Trophoblast cell (in vitro differentiated cells and primary cell): Measurements from ENCODE around the gene OR2F1.
A peak's percentile ranks its signal among the peaks of the same experiment; 100 is the strongest.

ENCODE experiments used
- DNase-seq, 2 donors: peaks; one replicate each; pipeline ENCODE4 v3.0.0-alpha.2; 2016
- H2AFZ ChIP-seq: 2 replicates; pipeline ENCODE4 v1.6.1; 2013; ENCODE audit warnings: low read length, moderate library complexity, mild to moderate bottlenecking; ENCODE audit not compliant: insufficient read depth, poor library complexity
- H2AK5ac ChIP-seq: 2 replicates; pipeline ENCODE4 v1.6.1; 2013; ENCODE audit warnings: mild to moderate bottlenecking, low read length
- H2BK120ac ChIP-seq: 2 replicates; pipeline ENCODE4 v1.6.1; 2013; ENCODE audit warnings: low read length, mild to moderate bottlenecking, moderate library complexity; ENCODE audit not compliant: insufficient read depth, poor library complexity
- H2BK12ac ChIP-seq: 2 replicates; pipeline ENCODE4 v1.6.1; 2013; ENCODE audit warnings: mild to moderate bottlenecking, low read length, moderate library complexity
- H2BK5ac ChIP-seq: 2 replicates; pipeline ENCODE4 v1.6.1; 2013; ENCODE audit warnings: low read length, low read depth, moderate library complexity, mild to moderate bottlenecking; ENCODE audit not compliant: poor library complexity
- H3K14ac ChIP-seq: 2 replicates; pipeline ENCODE4 v1.6.1; 2013; ENCODE audit warnings: mild to moderate bottlenecking, low read length
- H3K18ac ChIP-seq: 2 replicates; pipeline ENCODE4 v1.6.1; 2013; ENCODE audit warnings: mild to moderate bottlenecking, low read length
- H3K23ac ChIP-seq: 2 replicates; pipeline ENCODE4 v1.6.1; 2013; ENCODE audit warnings: low read length
- H3K27ac ChIP-seq: 2 replicates; pipeline ENCODE4 v1.5.1; 2013; ENCODE audit warnings: low read depth, mild to moderate bottlenecking, inconsistent platforms, low read length, moderate library complexity
- H3K27me3 ChIP-seq: 2 replicates; pipeline ENCODE4 v1.6.1; 2013; ENCODE audit warnings: inconsistent platforms, mild to moderate bottlenecking, low read length, moderate library complexity; ENCODE audit not compliant: insufficient read depth
- H3K36me3 ChIP-seq, 2 experiments: 1 replicate in 1 of 2; 2 replicates in 1 of 2; pipeline ENCODE4 v1.6.1; 2013; ENCODE audit warnings: low read length in 2 of 2, mild to moderate bottlenecking in 2 of 2, moderate library complexity in 1 of 2; ENCODE audit not compliant: insufficient read depth in 2 of 2, control insufficient read depth in 1 of 2
- H3K4ac ChIP-seq: 2 replicates; pipeline ENCODE4 v1.6.1; 2013; ENCODE audit warnings: low read depth, mild to moderate bottlenecking, low read length, moderate library complexity
- H3K4me1 ChIP-seq, 2 experiments: 1 replicate in 1 of 2; 2 replicates in 1 of 2; pipeline ENCODE4 v1.6.1; 2013; ENCODE audit warnings: low read length in 2 of 2, mild to moderate bottlenecking in 2 of 2, moderate library complexity in 1 of 2; ENCODE audit not compliant: insufficient read depth in 2 of 2, control insufficient read depth in 1 of 2
- H3K4me2 ChIP-seq: 2 replicates; pipeline ENCODE4 v1.6.1; 2013; ENCODE audit warnings: inconsistent platforms, mild to moderate bottlenecking, low read length, moderate library complexity
- H3K4me3 ChIP-seq: 2 replicates; pipeline ENCODE4 v1.5.1; 2013; ENCODE audit warnings: mild to moderate bottlenecking, low read depth, low read length, inconsistent platforms
- H3K79me1 ChIP-seq: one replicate; pipeline ENCODE4 v1.6.1; 2013; ENCODE audit warnings: low read length
- H3K79me2 ChIP-seq: 2 replicates; pipeline ENCODE4 v1.6.1; 2013; ENCODE audit warnings: low read length, mild to moderate bottlenecking; ENCODE audit not compliant: control insufficient read depth, insufficient read depth, poor library complexity
- H3K9ac ChIP-seq: 2 replicates; pipeline ENCODE4 v1.6.1; 2013; ENCODE audit warnings: mild to moderate bottlenecking, low read length
- H3K9me3 ChIP-seq: 2 replicates; pipeline ENCODE4 v1.6.1; 2013; ENCODE audit warnings: low read depth, mild to moderate bottlenecking, control low read depth, inconsistent platforms, low read length; ENCODE audit not compliant: insufficient read depth
- H4K12ac ChIP-seq: 2 replicates; pipeline ENCODE4 v1.6.1; 2013; ENCODE audit warnings: low read depth, mild to moderate bottlenecking, low read length, moderate library complexity
- H4K8ac ChIP-seq: 2 replicates; pipeline ENCODE4 v1.6.1; 2013; ENCODE audit warnings: low read depth, mild to moderate bottlenecking, low read length, moderate library complexity
- H4K91ac ChIP-seq: one replicate; pipeline ENCODE4 v1.6.1; 2013; ENCODE audit warnings: low read depth, mild to moderate bottlenecking, low read length, moderate library complexity
- WGBS: extraction: QIAGEN DNeasy Blood & Tissue Kit; methylation state at CpG from one replicate; pipeline ENCODE4 v1.1.7; 2013; ENCODE audit warnings: missing lambda C conversion rate; ENCODE audit not compliant: insufficient read length, insufficient coverage; ENCODE audit errors: extremely low coverage; 5-methylcytosine and 5-hydroxymethylcytosine counted together

OR2F1 gene

GRCh38 chr7:143973870-143974416, 19.3 kb downstream of the OR2F1 start:
- Histone ChIP-seq H2AFZ (no peak overlapping the region), H4K12ac (no peak overlapping the region), H3K23ac (no peak overlapping the region), H3K9ac (no peak overlapping the region), H3K4me3 (no peak overlapping the region), H2BK120ac (no peak overlapping the region), H3K36me3 (no peaks in the 10 kb centered on the region), H3K4me2 (no peak overlapping the region), H3K9me3 (no peaks in the 10 kb centered on the region), H3K27me3 (no peaks in the 10 kb centered on the region), H4K8ac (no peak overlapping the region), H2BK5ac (no peak overlapping the region), H3K27ac (no peak overlapping the region), H2AK5ac (no peak overlapping the region), H3K79me1 (no peaks in the 10 kb centered on the region), H3K18ac (no peak overlapping the region), H3K79me2 (no peaks in the 10 kb centered on the region), H2BK12ac (no peak overlapping the region), H3K4me1 (peaks cover 0 to 3% of the 10 kb centered on the region in 2 experiments), H4K91ac (no peak overlapping the region), H3K4ac (no peak overlapping the region), H3K14ac (no peak overlapping the region)
- DNase-seq: no peak
- WGBS: no CpG with 5 or more reads among the region's 4 CpGs

GRCh38 chr7:143974459-143974858, 19.8 kb downstream of the OR2F1 start:
- Histone ChIP-seq H3K79me1 (no peaks in the 10 kb centered on the region), H3K4me1 (peaks cover 0 to 3% of the 10 kb centered on the region in 2 experiments), H3K14ac (no peak overlapping the region), H3K27me3 (no peaks in the 10 kb centered on the region), H4K8ac (no peak overlapping the region), H2BK120ac (no peak overlapping the region), H3K4me2 (no peak overlapping the region), H3K4ac (no peak overlapping the region), H2AK5ac (no peak overlapping the region), H3K9ac (no peak overlapping the region), H2AFZ (no peak overlapping the region), H4K12ac (no peak overlapping the region), H4K91ac (no peak overlapping the region), H3K79me2 (no peaks in the 10 kb centered on the region), H3K23ac (no peak overlapping the region), H3K27ac (no peak overlapping the region), H2BK12ac (no peak overlapping the region), H3K4me3 (no peak overlapping the region), H2BK5ac (no peak overlapping the region), H3K9me3 (no peaks in the 10 kb centered on the region), H3K36me3 (no peaks in the 10 kb centered on the region), H3K18ac (no peak overlapping the region)
- peak in 1 of 2 donors; percentile 37 for DNase-seq
- WGBS: no CpG with 5 or more reads among the region's 4 CpGs

- no peak overlapping the region for H2BK120ac ChIP-seq
- H3K4ac ChIP-seq: no peak overlapping the region
- no peak overlapping the region for H2BK12ac ChIP-seq
- no peak overlapping the region for H2BK5ac ChIP-seq
- no peak overlapping the region for H2AFZ ChIP-seq
- no peaks in the 10 kb centered on the region for H3K79me1 ChIP-seq
- H3K27ac ChIP-seq: no peak overlapping the region
- H3K4me1 ChIP-seq: peaks cover 0 to 3% of the 10 kb centered on the region in 2 experiments
- H3K9me3 ChIP-seq: no peaks in the 10 kb centered on the region
- no peak overlapping the region for H3K23ac ChIP-seq
- H3K9ac ChIP-seq: no peak overlapping the region
- no peaks in the 10 kb centered on the region for H3K27me3 ChIP-seq
- H4K91ac ChIP-seq: no peak overlapping the region
- no peak overlapping the region for H3K4me3 ChIP-seq
- H4K12ac ChIP-seq: no peak overlapping the region
- H3K18ac ChIP-seq: no peak overlapping the region
- no peaks in the 10 kb centered on the region for H3K79me2 ChIP-seq
- no peak overlapping the region for H3K4me2 ChIP-seq
- H3K14ac ChIP-seq: no peak overlapping the region
- H4K8ac ChIP-seq: no peak overlapping the region
- no peak for DNase-seq
- no CpG with 5 or more reads among the region's 1 CpG for WGBS
- H2AK5ac ChIP-seq: no peak overlapping the region
- H3K36me3 ChIP-seq: no peaks in the 10 kb centered on the region
Observed at GRCh38 chr7:143975617-143976016, 21.0 kb downstream of the OR2F1 start.

GRCh38 chr7:143978585-143978984, 23.9 kb downstream of the OR2F1 start:
- Histone ChIP-seq H3K4me1 (peaks cover 0 to 3% of the 10 kb centered on the region in 2 experiments), H3K9ac (no peak overlapping the region), H4K12ac (no peak overlapping the region), H3K14ac (no peak overlapping the region), H3K23ac (no peak overlapping the region), H3K4ac (no peak overlapping the region), H3K18ac (no peak overlapping the region), H3K79me1 (no peaks in the 10 kb centered on the region), H3K36me3 (no peaks in the 10 kb centered on the region), H3K4me2 (no peak overlapping the region), H2BK12ac (no peak overlapping the region), H4K91ac (no peak overlapping the region), H3K4me3 (no peak overlapping the region), H2AK5ac (no peak overlapping the region), H2AFZ (no peak overlapping the region), H2BK5ac (no peak overlapping the region), H2BK120ac (no peak overlapping the region), H3K27me3 (no peaks in the 10 kb centered on the region), H3K27ac (no peak overlapping the region), H3K79me2 (no peaks in the 10 kb centered on the region), H3K9me3 (no peaks in the 10 kb centered on the region), H4K8ac (no peak overlapping the region)
- DNase-seq: no peak
- no CpG with 5 or more reads among the region's 2 CpGs for WGBS
